Activated CD4-positive, alpha-beta T cell treated with anti-CD3 and anti-CD28 coated beads, Interleukin-2, amount 10 ng/mL, durations not matched to agents 24 days and 14 days (primary cell): ENCODE data around the gene ZNF57. TPM values are rescaled to one million over a fixed set of nuclear protein-coding genes. Genes with fewer than 3 reads are reported as not detected.
"Not testable (repeated sequence)": the region's sequence is repeated elsewhere in the genome, so short reads cannot be mapped to it uniquely, and the experiment has no call there.

Experiments
- DNase-seq: peaks from one replicate; pipeline ENCODE4 v3.0.0; 2022
- H3K27ac Mint-ChIP-seq: one replicate; pipeline ENCODE4 v1.8.0; 2022; ENCODE audit warnings: mild to moderate bottlenecking, mixed read lengths
- H3K27me3 Mint-ChIP-seq: one replicate; pipeline ENCODE4 v1.8.0; 2022; ENCODE audit warnings: mixed read lengths
- H3K36me3 Mint-ChIP-seq: one replicate; pipeline ENCODE4 v1.8.0; 2022; ENCODE audit warnings: low read depth, mild to moderate bottlenecking, mixed read lengths
- H3K4me1 Mint-ChIP-seq: one replicate; pipeline ENCODE4 v1.8.0; 2021; ENCODE audit warnings: mixed read lengths
- H3K4me3 Mint-ChIP-seq: one replicate; pipeline ENCODE4 v1.8.0; 2022; ENCODE audit warnings: mild to moderate bottlenecking, moderate library complexity, mixed read lengths
- H3K9me3 Mint-ChIP-seq: one replicate; pipeline ENCODE4 v1.8.0; 2021; ENCODE audit warnings: mixed read lengths
- intact Hi-C: fragments of 100-400 bp; cut with micrococcal nuclease; formaldehyde crosslinking; loops from one replicate; pipeline ENCODE4 v1.15.1; 2023
- total RNA-seq: library from RNA; stranded (reverse); gene quantifications from 2 replicates; pipeline ENCODE4 v1.2.3, GENCODE V29; 2022

Gene ZNF57
- total RNA-seq, 1 donor from 2014 or later = 2.8 TPM

DNA sequence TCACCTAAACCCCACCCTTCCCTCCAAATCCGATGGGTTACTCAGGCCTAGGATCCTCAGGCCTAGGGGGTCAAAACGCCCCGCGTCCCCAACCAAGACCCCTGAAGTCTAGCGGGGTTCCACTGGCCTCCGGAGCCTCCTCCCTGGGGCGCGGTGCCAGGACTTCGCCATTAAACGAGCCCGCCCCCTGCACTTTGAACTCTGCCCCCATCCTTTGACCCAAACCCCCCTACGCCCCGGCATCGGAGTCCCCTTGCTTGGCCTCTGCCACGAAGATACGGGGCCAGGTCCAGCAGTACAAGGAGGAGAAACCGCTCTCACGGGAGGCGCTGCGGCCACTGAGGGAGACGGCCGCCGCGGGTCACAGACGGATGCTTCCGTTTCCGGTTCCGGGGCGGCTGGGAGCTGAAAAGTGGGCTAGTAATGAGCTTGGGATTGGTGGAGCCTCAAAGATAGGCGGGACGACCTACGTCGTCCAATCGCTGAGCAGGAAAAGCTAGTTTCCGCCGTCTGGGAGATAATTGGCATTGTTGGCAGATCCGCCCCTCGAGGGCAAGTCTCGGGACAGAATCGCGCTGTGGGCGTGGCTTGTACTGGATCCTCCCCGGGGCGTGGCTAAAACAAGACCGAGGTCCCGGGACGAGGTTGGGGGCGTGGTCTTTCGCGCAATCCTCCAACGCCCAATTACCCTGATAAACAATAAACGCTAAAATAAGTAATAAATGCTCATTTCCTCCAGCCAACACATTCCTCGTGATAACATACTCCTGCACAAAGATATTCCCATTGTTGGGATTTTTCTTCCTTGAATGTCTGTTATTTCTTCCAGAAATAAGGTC is 49.8 kb downstream of the ZNF57 start:
- H3K27me3 Mint-ChIP-seq = no peaks in the 10 kb centered on the region
- intact Hi-C loops = loop anchor here (1.0 to 10.0 kb wide), 3 partner anchors 63 to 234 kb away; partner anchors contain the start of gene NCLN
- DNase-seq = peak; percentile 100
- H3K4me1 Mint-ChIP-seq = peaks cover 12% of the 10 kb centered on the region
- H3K27ac Mint-ChIP-seq = peak overlapping the region; percentile 95
- peaks cover 10% of the 10 kb centered on the region for H3K36me3 Mint-ChIP-seq
- H3K4me3 Mint-ChIP-seq = peak overlapping the region; percentile 96
- H3K9me3 Mint-ChIP-seq = no peaks in the 10 kb centered on the region

DNA sequence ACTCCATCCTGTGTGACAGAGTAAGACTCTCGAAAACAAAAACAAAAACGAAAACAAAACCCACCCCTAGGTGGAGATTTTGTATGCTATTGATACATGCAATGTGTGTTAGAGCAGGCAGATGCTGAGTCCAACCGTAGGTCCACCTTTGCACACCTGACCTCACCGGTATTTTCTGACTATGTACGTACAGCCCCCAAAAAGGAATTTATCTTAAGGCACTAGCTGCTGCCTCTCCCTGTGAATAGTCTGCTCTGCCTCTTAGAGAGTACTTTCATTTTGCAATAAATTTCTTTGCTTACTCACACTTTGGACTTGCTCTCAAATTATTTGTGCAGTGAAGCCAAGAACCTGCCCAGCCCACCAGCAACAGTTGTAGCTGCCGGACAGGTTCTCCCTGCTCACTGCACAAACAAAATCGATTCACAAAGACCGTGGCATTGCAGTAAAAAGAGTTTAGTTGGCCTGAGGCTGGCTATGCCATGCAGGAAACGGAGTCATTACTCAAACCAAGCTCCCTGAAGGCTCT is 52.3 kb downstream of the ZNF57 start:
- no peak for DNase-seq
- Mint-ChIP-seq H3K4me1 (peaks cover 8% of the 10 kb centered on the region), H3K27me3 (no peaks in the 10 kb centered on the region), H3K4me3 (no peak overlapping the region), H3K36me3 (peaks cover 5% of the 10 kb centered on the region), H3K9me3 (no peaks in the 10 kb centered on the region), H3K27ac (no peak overlapping the region)
- intact Hi-C loops = loop anchor here (10.0 kb wide), 1 partner anchor 232 kb away; the partner anchor contains the start of gene NCLN

DNA sequence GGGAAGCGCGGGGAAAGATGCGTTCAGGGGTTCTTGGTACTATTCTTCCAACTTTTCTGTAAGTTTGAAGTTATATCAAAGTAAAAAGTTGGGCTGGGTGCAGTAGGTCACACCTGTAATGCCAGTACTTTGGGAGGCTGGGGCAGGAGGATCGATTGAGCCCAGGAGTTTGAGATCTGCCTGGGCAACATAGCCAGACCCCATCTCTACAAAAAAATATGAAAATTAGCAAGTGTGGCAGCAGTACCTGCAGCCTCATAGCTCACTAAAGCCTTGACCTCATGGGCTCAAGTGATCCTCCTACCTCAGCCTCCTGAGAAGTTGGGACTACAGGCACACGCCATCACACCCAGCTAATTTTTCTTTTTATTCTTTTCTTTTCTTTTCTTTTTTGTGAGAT is 56.4 kb downstream of the ZNF57 start:
- no peak overlapping the region for H3K4me3 Mint-ChIP-seq
- H3K4me1 Mint-ChIP-seq = peaks cover 3% of the 10 kb centered on the region
- H3K27ac Mint-ChIP-seq = no peak overlapping the region
- intact Hi-C loops = loop anchor here (10.0 kb wide), 1 partner anchor 228 kb away; the partner anchor contains the start of gene NCLN
- H3K9me3 Mint-ChIP-seq = no peaks in the 10 kb centered on the region
- H3K36me3 Mint-ChIP-seq = no peaks in the 10 kb centered on the region
- H3K27me3 Mint-ChIP-seq = no peaks in the 10 kb centered on the region
- DNase-seq = no peak

DNA sequence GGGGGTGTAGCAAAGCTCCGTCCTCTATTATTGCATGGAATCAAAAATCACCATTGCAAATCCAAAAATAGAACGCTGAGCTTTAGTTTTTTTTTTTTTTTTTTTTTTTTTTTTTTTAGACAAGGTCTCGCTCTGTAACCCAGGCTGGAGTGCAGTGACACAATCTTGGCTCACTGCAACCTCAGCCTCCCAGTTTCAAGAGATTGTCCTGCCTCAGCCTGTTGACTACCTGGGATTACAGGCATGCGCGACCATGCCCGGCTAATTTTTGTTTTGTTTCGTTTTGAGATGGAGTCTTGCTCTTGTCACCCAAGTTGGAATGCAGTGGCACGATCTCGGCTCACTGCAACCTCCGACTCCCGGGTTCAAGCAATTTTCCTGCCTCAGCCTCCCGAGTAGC is 59.4 kb downstream of the ZNF57 start:
- no peaks in the 10 kb centered on the region for H3K36me3 Mint-ChIP-seq

DNA sequence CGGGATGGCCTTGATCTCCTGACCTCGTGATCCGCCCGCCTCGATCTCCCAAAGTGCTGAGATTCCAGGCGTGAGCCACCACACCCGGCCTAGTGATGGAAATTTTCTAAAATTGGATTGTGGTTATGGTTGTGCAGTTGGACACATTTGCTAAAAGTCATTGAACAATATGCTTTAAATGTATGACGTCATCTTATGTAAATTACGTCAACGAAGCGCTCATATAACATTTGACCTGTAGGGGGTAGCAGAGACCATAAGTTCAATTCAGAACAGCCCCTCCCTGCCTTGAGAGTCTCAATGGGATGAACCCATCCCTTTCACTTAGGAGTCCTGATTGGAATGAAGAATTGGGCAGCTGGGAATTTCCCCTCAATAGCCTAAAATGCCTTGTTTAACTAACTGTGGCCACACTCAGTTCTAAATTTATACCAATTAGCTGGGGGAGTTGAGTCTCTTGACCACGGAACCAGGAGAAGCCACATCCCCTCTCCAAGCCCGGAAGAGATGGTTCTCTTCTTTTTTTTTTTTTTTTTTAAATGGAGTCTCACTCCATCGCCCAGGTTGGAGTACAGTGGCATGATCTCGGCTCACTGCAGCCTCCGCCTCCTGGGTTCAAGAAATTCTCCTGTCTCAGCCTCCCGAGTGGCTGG is 61.4 kb downstream of the ZNF57 start:
- Mint-ChIP-seq H3K4me3 (no peak overlapping the region), H3K27ac (no peak overlapping the region), H3K4me1 (peaks cover 4% of the 10 kb centered on the region), H3K27me3 (no peaks in the 10 kb centered on the region), H3K36me3 (no peaks in the 10 kb centered on the region), H3K9me3 (no peaks in the 10 kb centered on the region)
- peak; percentile 91 for DNase-seq
- intact Hi-C loops = loop anchor here (1.0 kb wide), 2 partner anchors 142 to 146 kb away; no protein-coding TSS in a partner anchor

More for the DNA sequence above, 59.4 kb downstream of the ZNF57 start:
- no peak for DNase-seq
- peaks cover 4% of the 10 kb centered on the region for H3K4me1 Mint-ChIP-seq
- intact Hi-C loops = no loop called here
- no peaks in the 10 kb centered on the region for H3K27me3 Mint-ChIP-seq
- H3K9me3 Mint-ChIP-seq = no peaks in the 10 kb centered on the region
- no peak overlapping the region for H3K4me3 Mint-ChIP-seq
- no peak overlapping the region for H3K27ac Mint-ChIP-seq

DNA sequence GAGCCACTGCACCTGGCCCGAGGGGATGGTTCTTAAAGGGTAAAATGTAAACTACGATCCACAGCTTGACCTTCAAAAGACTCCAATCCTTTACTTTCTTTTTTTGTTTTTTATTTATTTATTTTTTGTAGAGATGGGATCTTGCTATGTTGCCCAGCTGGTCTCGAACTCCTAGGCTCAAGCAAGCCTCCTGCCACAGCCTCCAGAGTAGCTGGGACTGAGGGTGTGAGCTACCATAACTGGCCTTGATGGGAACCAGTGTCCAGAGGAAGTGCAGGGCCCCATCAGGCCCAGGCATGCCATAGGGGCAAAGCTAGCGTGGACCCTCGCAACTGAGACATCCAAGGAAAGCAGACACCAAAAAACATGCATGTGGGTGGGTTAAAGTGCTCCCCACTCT is 62.4 kb downstream of the ZNF57 start:
- Mint-ChIP-seq H3K4me1 (peaks cover 4% of the 10 kb centered on the region), H3K4me3 (no peak overlapping the region), H3K9me3 (no peaks in the 10 kb centered on the region), H3K36me3 (no peaks in the 10 kb centered on the region), H3K27ac (no peak overlapping the region), H3K27me3 (no peaks in the 10 kb centered on the region)
- intact Hi-C loops = no loop called here
- no peak for DNase-seq

DNA sequence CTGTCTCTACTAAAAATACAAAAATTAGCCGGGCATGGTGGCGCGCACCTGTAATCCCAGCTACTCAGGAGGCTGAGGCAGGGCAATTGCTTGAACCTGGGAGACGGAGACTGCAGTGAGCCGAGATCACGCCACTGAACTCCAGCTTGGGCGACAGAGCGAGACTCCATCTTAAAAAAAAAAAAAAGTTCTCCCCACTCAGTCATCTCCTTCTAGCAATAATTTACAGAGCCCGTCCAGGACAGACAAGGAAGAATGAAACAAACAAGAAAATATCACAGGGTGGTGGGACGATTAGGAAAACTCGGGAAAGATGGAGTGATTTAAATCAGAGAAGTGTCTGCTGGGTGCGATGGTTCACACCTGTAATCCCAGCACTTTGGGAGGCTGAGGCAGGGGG is 62.9 kb downstream of the ZNF57 start:
- intact Hi-C loops, H3K4me1 Mint-ChIP-seq, H3K27ac Mint-ChIP-seq, H3K9me3 Mint-ChIP-seq, H3K4me3 Mint-ChIP-seq, H3K27me3 Mint-ChIP-seq, H3K36me3 Mint-ChIP-seq, DNase-seq: not testable (repeated sequence)

DNA sequence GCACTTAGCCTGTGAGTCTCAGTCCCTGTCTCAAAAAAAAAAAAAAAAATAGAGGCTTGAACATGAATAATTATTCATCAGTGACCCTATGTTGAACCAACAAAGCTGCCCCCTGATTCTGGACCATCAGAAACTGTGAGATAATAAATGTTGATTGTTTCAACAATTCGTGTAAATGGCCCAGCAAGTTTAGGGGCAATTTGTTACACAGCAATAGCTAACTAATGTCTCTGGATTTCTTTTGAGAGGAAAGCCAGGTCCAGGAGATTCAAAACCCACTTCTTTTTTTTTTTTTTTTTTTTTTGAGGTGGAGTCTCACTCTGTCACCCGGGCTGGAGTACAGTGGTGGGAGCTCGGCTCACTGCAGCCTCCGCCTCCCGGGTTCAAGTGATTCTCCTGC is 64.1 kb downstream of the ZNF57 start:
- Mint-ChIP-seq H3K27ac (no peak overlapping the region), H3K4me1 (peaks cover 4% of the 10 kb centered on the region), H3K9me3 (no peaks in the 10 kb centered on the region), H3K4me3 (no peak overlapping the region), H3K36me3 (no peaks in the 10 kb centered on the region), H3K27me3 (no peaks in the 10 kb centered on the region)
- DNase-seq = no peak
- intact Hi-C loops = no loop called here

DNA sequence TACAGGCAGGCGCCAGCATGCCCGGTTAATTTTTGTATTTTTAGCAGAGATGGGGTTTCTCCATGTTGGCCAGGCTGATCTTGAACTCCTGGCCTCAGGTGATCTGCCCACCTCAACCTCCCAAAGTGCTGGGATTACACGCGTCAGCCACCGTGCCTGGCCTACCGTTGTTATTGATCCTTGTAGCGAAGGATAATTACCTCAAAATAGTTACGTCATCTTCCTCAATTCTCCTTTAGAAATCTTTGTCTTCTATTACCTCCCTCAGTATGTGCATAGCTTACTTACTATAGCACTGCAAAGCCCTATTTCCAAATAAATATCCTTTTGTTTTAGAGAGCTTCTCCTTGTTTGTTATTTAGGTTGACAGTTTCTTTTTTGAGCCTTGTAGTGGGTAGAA is 67.2 kb downstream of the ZNF57 start:
- Mint-ChIP-seq H3K27me3 (peaks cover 1% of the 10 kb centered on the region), H3K9me3 (no peaks in the 10 kb centered on the region), H3K27ac (no peak overlapping the region), H3K36me3 (no peaks in the 10 kb centered on the region), H3K4me1 (peaks cover 1% of the 10 kb centered on the region), H3K4me3 (no peak overlapping the region)
- intact Hi-C loops = no loop called here
- DNase-seq = no peak

Other genes with a start within 250 kb of the ZNF57 start
- gene GNG7, start 198.2 kb upstream of the ZNF57 start, total RNA-seq = 0.07 and 0.09 TPM in 2 replicates
- 0.16 TPM in 1 of 2 replicates, not detected in the other for gene DIRAS1, start 179.6 kb upstream of the ZNF57 start, total RNA-seq
- gene SLC39A3, start 160.9 kb upstream of the ZNF57 start, total RNA-seq = 48.8 and 52.2 TPM in 2 replicates
- gene SGTA, start 117.7 kb upstream of the ZNF57 start, total RNA-seq = 73.3 and 76.9 TPM in 2 replicates
- gene THOP1, start 115.4 kb upstream of the ZNF57 start, total RNA-seq = 200 and 207 TPM in 2 replicates
- gene ZNF554, start 81.1 kb upstream of the ZNF57 start, total RNA-seq = 1.9 and 2.1 TPM in 2 replicates
- 0.90 and 0.98 TPM in 2 replicates for gene ZNF555, start 59.5 kb upstream of the ZNF57 start, total RNA-seq
- not detected in 2 replicates for gene ZNF556, start 33.6 kb upstream of the ZNF57 start, total RNA-seq
- 4.8 and 5.8 TPM in 2 replicates for gene ZNF77, start 44.0 kb downstream of the ZNF57 start, total RNA-seq
- 1.1 and 1.3 TPM in 2 replicates for gene TLE6, start 76.6 kb downstream of the ZNF57 start, total RNA-seq
- gene TLE2, start 128.4 kb downstream of the ZNF57 start, total RNA-seq = 1.4 and 2.3 TPM in 2 replicates
- gene TLE5, start 161.6 kb downstream of the ZNF57 start, total RNA-seq = 380 and 392 TPM in 2 replicates
- gene GNA11, start 193.4 kb downstream of the ZNF57 start, total RNA-seq = 7.4 and 10.1 TPM in 2 replicates
- 134 and 135 TPM in 2 replicates for gene GNA15, start 235.1 kb downstream of the ZNF57 start, total RNA-seq